ENCODE measurements around the gene AUH. TPM values are rescaled to one million over a fixed set of nuclear protein-coding genes. Genes with fewer than 3 reads are reported as not detected.

The AUH gene
- total and polyA plus RNA-seq, 10 of the 15 experiments (the other 5 are each of a cell fraction or from before 2014, with no cell fraction given) = 1.7 to 7.3 (median 4.6) TPM

- ChIA-PET CTCF (interaction anchor here (0.9 kb wide), 1 partner anchor 22 kb away, joined by 3 read pairs; no protein-coding TSS in a partner anchor), RAD21 (ENCODE audit: unreplicated experiment) (no interaction called here), POLR2A (no interaction called here), SMC1A (ENCODE audit: uncharacterized antibody, unreplicated experiment) (interaction anchor here (1.2 kb wide), 1 partner anchor 37 kb away, joined by 4 read pairs; no protein-coding TSS in a partner anchor)
- Histone ChIP-seq H3K27me3 (replicated peaks in 1 of 2; ENCODE audit: control insufficient read depth in 2 of 2, insufficient read depth in 2 of 2, low read length in 1 of 2) (no peaks in the 10 kb centered on the region), H3K9ac (ENCODE audit: control insufficient read depth, insufficient read depth, low read length) (no peak overlapping the region), H3K4me1 (ENCODE audit: control insufficient read depth, insufficient read depth, low read length) (no peaks in the 10 kb centered on the region), H4K20me1 (ENCODE audit: control insufficient read depth, insufficient read depth) (no peaks in the 10 kb centered on the region), H3K79me2 (ENCODE audit: control insufficient read depth, insufficient read depth, low read length) (no peaks in the 10 kb centered on the region), H3K4me2 (ENCODE audit: control insufficient read depth, insufficient read depth) (no peak overlapping the region), H3K4me3 (no peak overlapping the region), H3K9me3 (replicated peaks; ENCODE audit: control insufficient read depth, insufficient read depth, low read length) (peaks cover 8% of the 10 kb centered on the region; the same call in 2 of the 3 replicates), H3K27ac (ENCODE audit: control insufficient read depth, insufficient read depth) (no peak overlapping the region), H2AFZ (ENCODE audit: control insufficient read depth, low read depth, low read length) (no peak overlapping the region), H3K36me3 (ENCODE audit: control insufficient read depth in 2 of 2, insufficient read depth in 2 of 2, low read length in 1 of 2) (no peaks in the 10 kb centered on the region)
- no peak for ATAC-seq
- no peak for DNase-seq (ENCODE audit: low read depth, low spot score)
- no TSS peak for BruUV-seq (replicated peaks)
- 55% methylated on average over 2 of the region's 2 CpGs for WGBS (ENCODE audit: insufficient coverage, insufficient replicate concordance, low lambda C conversion rate, missing lambda C conversion rate)
- in situ Hi-C loops (cut with MboI) = no loop called here
- FAIRE-seq = no peak
- TF ChIP-seq NKRF (conservative IDR thresholded peaks at IDR 0.05) (no peak), ZNF687 (IDR thresholded peaks at IDR 0.05) (no peak), E2F4 (IDR thresholded peaks at IDR 0.05; ENCODE audit: low read depth, low read length) (no peak), ZBED1 (IDR thresholded peaks at IDR 0.05; ENCODE audit: borderline replicate concordance) (no peak)
- intact Hi-C loops (cut with micrococcal nuclease; ENCODE audit: unreplicated experiment) = no loop called here
Measured at GRCh38 chr9:91200692-91201336, 160.9 kb downstream of the AUH start.
